GM12801 (cell line): ENCODE data around the gene MYLIP.

Source experiments
- CTCF ChIP-seq: IDR thresholded peaks from one replicate; pipeline ENCODE4 v1.5.1; 2011; ENCODE audit warnings: control low read depth; ENCODE audit not compliant: insufficient read length; ENCODE audit errors: extremely low read depth

The MYLIP gene

DNA sequence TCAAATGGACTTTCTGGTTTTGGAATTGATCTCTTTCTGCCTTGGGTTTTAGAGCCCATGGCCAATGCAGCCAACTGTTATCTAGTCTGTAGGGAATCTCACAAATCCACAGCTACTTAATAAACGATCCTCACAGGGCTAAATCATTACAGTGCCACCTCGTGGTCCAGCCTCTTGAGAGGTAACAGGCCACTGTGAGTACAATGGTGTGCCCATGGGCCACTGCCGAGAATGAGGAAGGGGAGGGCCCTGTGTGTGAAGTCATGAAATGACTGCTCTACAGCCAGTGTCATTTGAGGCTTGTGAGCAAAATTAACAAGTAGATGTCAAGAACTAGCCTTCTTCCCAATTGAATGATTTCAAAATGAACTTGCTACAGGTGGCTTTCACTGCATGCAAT, 55.2 kb downstream of the MYLIP start:
- no peak for TF ChIP-seq CTCF

DNA sequence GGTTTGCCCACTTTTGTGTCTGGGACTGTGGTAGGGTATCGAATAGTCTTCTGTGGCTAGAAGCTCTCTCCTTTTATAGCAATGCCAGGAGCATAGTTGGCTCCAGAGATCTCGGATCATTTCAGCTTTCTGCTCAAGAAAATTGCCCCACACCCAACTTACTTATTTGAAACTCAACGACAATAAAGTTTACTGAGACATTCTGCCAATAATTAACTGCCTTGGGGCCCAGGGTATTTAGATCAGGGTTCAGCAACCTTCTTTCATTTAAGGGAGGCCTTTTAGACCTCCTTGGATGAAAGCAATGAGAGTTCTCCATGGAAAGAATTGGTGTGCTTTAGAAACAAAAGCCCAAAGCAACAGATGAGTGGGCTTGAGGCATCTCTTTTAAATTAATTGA, 55.7 kb downstream of the MYLIP start:
- TF ChIP-seq CTCF, result no peak

DNA sequence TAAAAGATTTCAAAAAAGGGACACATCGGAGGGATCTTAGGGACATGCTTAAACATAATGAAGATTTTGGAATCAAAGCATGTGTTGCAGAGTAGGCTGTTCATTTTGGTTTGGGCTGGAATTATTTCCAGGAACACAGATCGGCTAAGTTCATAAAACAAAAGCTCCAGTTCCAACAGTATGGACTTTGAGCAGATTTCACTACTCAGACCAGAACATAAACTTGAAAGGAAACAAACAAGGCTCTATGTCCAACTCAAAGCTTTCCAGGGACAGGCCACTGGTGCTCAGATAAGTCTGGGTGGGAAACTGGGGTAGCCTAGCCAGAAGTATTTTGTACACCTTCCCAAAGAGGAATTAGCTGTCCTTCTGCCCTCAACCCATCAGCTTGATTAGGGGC, 58.3 kb downstream of the MYLIP start:
- no peak for TF ChIP-seq CTCF

DNA sequence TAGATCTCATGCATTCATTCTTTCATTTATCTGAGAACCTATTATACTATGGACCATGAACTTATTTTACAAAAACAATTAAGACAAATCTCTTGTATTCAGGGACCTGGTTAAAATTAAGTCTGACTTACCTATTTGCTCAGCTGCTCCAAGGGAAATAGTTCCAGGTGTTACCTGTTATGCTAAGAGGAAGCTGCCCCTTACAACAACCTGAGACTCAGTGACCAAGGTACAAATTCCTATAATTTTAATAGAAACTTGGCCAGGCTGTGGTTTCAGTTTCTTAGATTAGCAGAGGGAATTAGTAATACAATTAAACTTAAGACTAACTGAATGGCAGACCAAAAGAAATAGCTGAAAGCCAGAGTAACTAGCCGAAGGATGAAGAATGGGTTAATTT, 61.3 kb downstream of the MYLIP start:
- no peak for TF ChIP-seq CTCF

GRCh38 chr6:16196260-16196983, 67.5 kb downstream of the MYLIP start:
- TF ChIP-seq CTCF, result no peak

GRCh38 chr6:16196984-16197546, 68.2 kb downstream of the MYLIP start:
- no peak for TF ChIP-seq CTCF
